ENCODE measurements around the gene SERPINI1. TPM values are rescaled to one million over a fixed set of nuclear protein-coding genes. Genes with fewer than 3 reads are reported as not detected.
A peak's percentile ranks its signal among the peaks of the same experiment; 100 is the strongest.

The SERPINI1 gene
- total RNA-seq, 1 donor from 2014 or later = 5.1 TPM

GRCh38 chr3:167867981-167868380 lies 132.5 kb downstream of the SERPINI1 start:
- DNase-seq (no peak), ATAC-seq (no peak)
- intact Hi-C loops (cut with micrococcal nuclease) = no loop called here

DNA sequence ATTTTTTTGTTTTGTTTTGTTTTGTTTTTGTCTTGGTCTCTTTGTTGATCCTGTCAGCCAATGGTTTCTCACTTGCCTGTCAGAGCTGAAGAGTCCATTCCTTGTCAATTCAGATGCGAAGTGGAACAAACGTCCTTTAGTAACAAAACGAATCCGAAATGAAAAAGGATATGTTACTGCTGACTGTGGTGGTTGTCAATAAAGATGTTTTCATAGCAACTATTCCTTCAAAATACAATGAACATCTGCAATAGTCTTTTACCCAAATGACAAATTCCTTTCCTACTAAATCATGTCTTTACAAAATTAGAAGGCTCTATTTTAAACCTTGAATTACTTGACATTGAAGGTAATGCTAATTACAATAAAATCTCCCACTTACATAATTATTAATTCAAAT lies 134.7 kb downstream of the SERPINI1 start:
- intact Hi-C loops (cut with micrococcal nuclease) = no loop called here
- ATAC-seq = peak; percentile 18

GRCh38 chr3:167870759-167871158 lies 135.2 kb downstream of the SERPINI1 start:
- DNase-seq = no peak
- intact Hi-C loops (cut with micrococcal nuclease) = no loop called here
- ATAC-seq = peak; percentile 34

More for the DNA sequence above, 134.7 kb downstream of the SERPINI1 start:
- DNase-seq = no peak

GRCh38 chr3:167872032-167872431 lies 136.5 kb downstream of the SERPINI1 start:
- ATAC-seq = no peak
- intact Hi-C loops (cut with micrococcal nuclease) = no loop called here
- no peak for DNase-seq

DNA sequence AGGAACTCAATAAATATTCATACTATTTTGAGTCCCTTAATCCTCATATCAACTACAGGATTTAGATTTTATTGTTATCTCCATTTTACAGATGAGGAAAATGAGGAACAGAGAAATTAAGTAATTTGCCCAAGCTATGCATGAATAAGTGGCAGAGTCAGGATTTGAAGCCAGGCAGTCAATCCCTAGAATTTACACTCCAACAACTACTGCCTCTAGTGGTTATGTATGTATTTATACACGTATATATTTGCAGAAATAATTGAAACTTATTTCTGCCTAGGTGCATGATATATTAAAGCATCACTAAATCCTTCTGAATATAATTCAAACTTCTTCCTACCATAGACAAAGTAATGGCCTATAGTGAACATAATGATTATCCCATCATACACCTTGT lies 137.4 kb downstream of the SERPINI1 start:
- ATAC-seq = no peak
- intact Hi-C loops (cut with micrococcal nuclease) = no loop called here
- DNase-seq = no peak

DNA sequence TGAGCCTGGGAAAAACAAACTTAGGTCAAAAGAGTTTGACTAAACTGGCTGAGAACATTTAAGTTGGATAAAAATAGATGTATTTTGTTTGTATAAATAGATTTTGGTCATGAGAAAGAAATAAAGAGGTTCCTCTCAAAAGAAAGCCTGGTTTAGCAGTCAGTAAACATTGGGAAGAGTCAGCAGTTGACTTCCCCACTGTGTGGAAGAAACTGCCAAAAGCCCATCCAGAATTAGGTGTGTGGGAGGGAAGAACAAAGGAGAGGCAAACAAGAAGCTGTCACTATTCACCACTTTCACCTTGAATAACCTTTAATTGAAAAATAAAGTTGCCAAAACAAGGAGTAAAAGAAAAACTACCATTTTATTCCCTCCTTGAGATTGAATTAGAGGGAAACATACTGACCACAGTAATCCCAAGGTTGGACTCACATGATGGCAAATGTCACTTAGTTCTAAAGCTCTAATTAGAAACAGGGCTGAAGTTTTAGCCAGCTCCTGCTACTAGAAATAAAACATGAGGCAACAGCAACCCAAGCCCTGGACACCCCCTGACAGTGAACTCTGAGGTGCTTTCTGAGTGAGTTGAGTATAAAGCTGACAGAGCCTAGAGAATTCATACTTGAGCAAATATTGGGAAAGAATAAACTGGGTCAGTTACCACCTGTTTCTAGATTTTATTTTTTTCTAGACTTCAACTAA lies 139.3 kb downstream of the SERPINI1 start:
- intact Hi-C loops (cut with micrococcal nuclease) = no loop called here
- DNase-seq (no peak), ATAC-seq (peak; percentile 80)

Other genes starting within 250 kb of the SERPINI1 start
- gene WDR49, start 81.8 kb upstream of the SERPINI1 start, total RNA-seq = 0.92 TPM
- gene PDCD10, start 829 bp upstream of the SERPINI1 start, total RNA-seq = 34.7 TPM

Data from left ventricle myocardium superior (tissue), 1 donor.